Lower leg skin (tissue), 3 donors: ENCODE results near the gene HDAC4.

Experiments
- POLR2A ChIP-seq, 2 donors: fragments of 450-650 bp; IDR thresholded peaks; one replicate each; pipeline ENCODE4 v1.6.1; 2016 to 2017; ENCODE audit warnings: antibody characterized with exemption in 2 of 2, mild to moderate bottlenecking in 1 of 2, moderate library complexity in 1 of 2
- TF ChIP-seq, protein P1 (sequence below), 3 donors: fragments of 450-650 bp; IDR thresholded peaks; one replicate each; pipeline ENCODE4 v1.5.1; 2016; ENCODE audit warnings: antibody characterized with exemption in 3 of 3, mild to moderate bottlenecking in 3 of 3, moderate library complexity in 2 of 3

DNA sequence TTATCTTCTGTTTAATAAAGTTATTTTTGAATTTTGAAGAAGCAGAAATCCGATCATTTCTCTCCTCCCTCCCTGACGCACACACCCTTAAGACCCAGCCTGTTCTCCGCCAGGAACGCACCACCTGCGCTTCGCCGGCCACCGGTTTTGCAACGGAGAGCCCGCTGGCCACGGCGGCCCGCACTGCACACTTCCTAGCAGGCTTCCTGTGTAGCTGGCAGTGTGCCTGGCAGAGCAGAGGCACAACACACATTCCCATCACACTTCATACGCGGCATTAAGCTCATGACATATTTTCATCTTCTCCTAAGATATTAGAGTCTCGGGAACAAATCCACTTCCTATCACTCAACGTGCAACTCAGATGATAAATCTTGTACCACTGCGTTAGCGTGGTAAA is 148.0 kb downstream of the HDAC4 start:
- TF ChIP-seq, protein P1, sequence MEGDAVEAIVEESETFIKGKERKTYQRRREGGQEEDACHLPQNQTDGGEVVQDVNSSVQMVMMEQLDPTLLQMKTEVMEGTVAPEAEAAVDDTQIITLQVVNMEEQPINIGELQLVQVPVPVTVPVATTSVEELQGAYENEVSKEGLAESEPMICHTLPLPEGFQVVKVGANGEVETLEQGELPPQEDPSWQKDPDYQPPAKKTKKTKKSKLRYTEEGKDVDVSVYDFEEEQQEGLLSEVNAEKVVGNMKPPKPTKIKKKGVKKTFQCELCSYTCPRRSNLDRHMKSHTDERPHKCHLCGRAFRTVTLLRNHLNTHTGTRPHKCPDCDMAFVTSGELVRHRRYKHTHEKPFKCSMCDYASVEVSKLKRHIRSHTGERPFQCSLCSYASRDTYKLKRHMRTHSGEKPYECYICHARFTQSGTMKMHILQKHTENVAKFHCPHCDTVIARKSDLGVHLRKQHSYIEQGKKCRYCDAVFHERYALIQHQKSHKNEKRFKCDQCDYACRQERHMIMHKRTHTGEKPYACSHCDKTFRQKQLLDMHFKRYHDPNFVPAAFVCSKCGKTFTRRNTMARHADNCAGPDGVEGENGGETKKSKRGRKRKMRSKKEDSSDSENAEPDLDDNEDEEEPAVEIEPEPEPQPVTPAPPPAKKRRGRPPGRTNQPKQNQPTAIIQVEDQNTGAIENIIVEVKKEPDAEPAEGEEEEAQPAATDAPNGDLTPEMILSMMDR (IDR thresholded peaks at IDR 0.05): no peak
- no peak for TF ChIP-seq POLR2A (IDR thresholded peaks at IDR 0.05)
